ENCODE measurements around the gene WIZ.

DNA sequence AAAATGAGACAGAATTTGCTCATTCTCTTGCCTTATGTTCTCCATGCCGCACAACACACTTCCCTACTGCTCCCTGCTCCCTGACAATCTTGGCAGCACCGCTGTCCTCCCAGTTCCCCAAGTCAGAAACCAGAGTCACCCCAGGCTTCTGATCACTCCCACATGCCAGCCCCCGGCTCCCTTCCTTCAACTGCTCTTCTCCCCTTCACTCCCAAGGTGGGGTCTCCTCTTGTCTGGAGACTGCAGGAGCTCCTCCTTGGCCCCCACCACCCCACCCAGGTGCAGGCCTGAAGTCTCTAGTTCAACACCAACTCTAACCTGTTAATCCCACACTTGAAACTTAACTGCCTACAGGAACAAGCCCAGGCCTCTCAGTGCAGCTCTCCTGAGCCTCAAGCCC lies 53.3 kb downstream of the WIZ start:
- TF ChIP-seq, protein P1, sequence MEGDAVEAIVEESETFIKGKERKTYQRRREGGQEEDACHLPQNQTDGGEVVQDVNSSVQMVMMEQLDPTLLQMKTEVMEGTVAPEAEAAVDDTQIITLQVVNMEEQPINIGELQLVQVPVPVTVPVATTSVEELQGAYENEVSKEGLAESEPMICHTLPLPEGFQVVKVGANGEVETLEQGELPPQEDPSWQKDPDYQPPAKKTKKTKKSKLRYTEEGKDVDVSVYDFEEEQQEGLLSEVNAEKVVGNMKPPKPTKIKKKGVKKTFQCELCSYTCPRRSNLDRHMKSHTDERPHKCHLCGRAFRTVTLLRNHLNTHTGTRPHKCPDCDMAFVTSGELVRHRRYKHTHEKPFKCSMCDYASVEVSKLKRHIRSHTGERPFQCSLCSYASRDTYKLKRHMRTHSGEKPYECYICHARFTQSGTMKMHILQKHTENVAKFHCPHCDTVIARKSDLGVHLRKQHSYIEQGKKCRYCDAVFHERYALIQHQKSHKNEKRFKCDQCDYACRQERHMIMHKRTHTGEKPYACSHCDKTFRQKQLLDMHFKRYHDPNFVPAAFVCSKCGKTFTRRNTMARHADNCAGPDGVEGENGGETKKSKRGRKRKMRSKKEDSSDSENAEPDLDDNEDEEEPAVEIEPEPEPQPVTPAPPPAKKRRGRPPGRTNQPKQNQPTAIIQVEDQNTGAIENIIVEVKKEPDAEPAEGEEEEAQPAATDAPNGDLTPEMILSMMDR (IDR thresholded peaks at IDR 0.05), result no peak
- TF ChIP-seq POLR2A (IDR thresholded peaks at IDR 0.05), result no peak

Data from suprapubic skin (tissue), 3 donors.